Lower leg skin (tissue), 4 donors: ENCODE results near the gene GPC4. TPM values are rescaled to one million over a fixed set of nuclear protein-coding genes. Genes with fewer than 3 reads are reported as not detected.
"Not testable (repeated sequence)": the region's sequence is repeated elsewhere in the genome, so short reads cannot be mapped to it uniquely, and the experiment has no call there.

Experiments used
- DNase-seq, 2 donors: peaks; one replicate each; pipeline ENCODE4 v3.0.0-alpha.2; 2019; ENCODE audit warnings: low spot score in 2 of 2
- H3K4me3 ChIP-seq: fragments of 200-600 bp; sonication (generic); 2 replicates; pipeline ENCODE4 v1.5.1; 2017; ENCODE audit warnings: mild to moderate bottlenecking, low read depth; ENCODE audit not compliant: poor library complexity, severe bottlenecking
- POLR2A ChIP-seq, 2 donors: fragments of 450-650 bp; IDR thresholded peaks; one replicate each; pipeline ENCODE4 v1.6.1; 2016 to 2017; ENCODE audit warnings: antibody characterized with exemption in 2 of 2, mild to moderate bottlenecking in 1 of 2, moderate library complexity in 1 of 2
- WGBS, 2 donors: methylation state at CpG; one replicate each; pipeline ENCODE4 v1.1.5; 2018; 5-methylcytosine and 5-hydroxymethylcytosine counted together
- intact Hi-C: fragments of 100-400 bp; cut with DNase I; formaldehyde crosslinking; loops from one replicate; pipeline ENCODE4 v1.15.0; 2023; ENCODE audit warnings: low total_unique reads
- total RNA-seq, 4 donors: library from RNA; depleted of rRNA; stranded (reverse); fragments of >200 nt; gene quantifications; one replicate each; pipeline ENCODE4 v1.1.0, GENCODE V29; 2016
- TF ChIP-seq, protein P1 (sequence below), 3 donors: fragments of 450-650 bp; IDR thresholded peaks; one replicate each; pipeline ENCODE4 v1.5.1; 2016; ENCODE audit warnings: antibody characterized with exemption in 3 of 3, mild to moderate bottlenecking in 3 of 3, moderate library complexity in 2 of 3

The GPC4 gene
- total RNA-seq, 4 donors from 2014 or later: 2.7 to 7.2 (median 3.7) TPM

DNA sequence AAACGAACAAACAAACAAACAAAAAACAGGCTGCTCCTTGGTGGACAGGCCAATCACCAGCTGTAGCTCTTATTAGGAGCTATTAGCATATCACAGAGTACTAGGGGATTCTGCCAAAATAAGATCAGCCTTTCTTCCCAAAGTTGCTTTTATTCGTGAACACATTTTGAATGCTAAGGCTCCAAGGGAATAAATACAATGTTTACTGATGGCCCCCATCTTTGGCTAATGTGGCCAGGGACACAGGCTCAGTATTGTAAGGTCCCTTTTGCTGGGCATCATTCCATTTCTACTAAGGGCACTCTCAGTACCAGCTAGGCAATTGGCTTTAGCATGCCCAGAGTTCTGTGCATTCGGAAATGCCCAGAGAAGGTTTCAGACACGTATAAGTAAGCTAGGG is 84.3 kb downstream of the GPC4 start:
- intact Hi-C loops: no loop called here
- H3K4me3 ChIP-seq: no peak overlapping the region
- WGBS, 2 donors: 75 to 88% methylated on average over 3 to 4 of the region's 4 CpGs
- TF ChIP-seq, protein P1, sequence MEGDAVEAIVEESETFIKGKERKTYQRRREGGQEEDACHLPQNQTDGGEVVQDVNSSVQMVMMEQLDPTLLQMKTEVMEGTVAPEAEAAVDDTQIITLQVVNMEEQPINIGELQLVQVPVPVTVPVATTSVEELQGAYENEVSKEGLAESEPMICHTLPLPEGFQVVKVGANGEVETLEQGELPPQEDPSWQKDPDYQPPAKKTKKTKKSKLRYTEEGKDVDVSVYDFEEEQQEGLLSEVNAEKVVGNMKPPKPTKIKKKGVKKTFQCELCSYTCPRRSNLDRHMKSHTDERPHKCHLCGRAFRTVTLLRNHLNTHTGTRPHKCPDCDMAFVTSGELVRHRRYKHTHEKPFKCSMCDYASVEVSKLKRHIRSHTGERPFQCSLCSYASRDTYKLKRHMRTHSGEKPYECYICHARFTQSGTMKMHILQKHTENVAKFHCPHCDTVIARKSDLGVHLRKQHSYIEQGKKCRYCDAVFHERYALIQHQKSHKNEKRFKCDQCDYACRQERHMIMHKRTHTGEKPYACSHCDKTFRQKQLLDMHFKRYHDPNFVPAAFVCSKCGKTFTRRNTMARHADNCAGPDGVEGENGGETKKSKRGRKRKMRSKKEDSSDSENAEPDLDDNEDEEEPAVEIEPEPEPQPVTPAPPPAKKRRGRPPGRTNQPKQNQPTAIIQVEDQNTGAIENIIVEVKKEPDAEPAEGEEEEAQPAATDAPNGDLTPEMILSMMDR (IDR thresholded peaks at IDR 0.05): no peak
- TF ChIP-seq POLR2A (IDR thresholded peaks at IDR 0.05): no peak
- no peak for DNase-seq

GRCh38 chrX:133325422-133325821 is 89.9 kb downstream of the GPC4 start:
- no peak overlapping the region for H3K4me3 ChIP-seq
- intact Hi-C loops: no loop called here
- DNase-seq: no peak
- TF ChIP-seq, protein P1 (IDR thresholded peaks at IDR 0.05): no peak
- no peak for TF ChIP-seq POLR2A (IDR thresholded peaks at IDR 0.05)

DNA sequence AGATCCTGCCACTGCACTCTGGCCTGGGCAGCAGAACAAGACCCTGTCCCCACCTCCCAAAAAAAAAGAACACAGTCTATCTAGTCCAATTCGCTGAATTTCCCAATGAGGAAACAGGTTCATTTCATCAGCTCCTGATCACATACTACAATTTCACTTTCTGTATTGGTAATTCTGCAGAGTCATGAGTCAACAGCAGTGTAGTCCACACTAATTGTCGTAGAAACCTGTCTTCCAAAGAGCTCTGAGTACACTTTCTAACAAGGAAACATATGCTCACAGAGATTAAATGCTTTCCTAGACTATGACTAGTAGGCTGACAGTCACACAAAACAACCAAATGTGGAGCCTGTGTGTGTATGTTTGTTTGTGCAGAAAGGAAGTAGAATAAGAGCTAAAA is 91.9 kb downstream of the GPC4 start:
- no peak for DNase-seq
- no peak overlapping the region for H3K4me3 ChIP-seq
- intact Hi-C loops: no loop called here
- TF ChIP-seq, protein P1 (IDR thresholded peaks at IDR 0.05): no peak
- TF ChIP-seq POLR2A (IDR thresholded peaks at IDR 0.05): no peak
- WGBS, 2 donors: 53 to 81% methylated on average over 2 of the region's 2 CpGs

DNA sequence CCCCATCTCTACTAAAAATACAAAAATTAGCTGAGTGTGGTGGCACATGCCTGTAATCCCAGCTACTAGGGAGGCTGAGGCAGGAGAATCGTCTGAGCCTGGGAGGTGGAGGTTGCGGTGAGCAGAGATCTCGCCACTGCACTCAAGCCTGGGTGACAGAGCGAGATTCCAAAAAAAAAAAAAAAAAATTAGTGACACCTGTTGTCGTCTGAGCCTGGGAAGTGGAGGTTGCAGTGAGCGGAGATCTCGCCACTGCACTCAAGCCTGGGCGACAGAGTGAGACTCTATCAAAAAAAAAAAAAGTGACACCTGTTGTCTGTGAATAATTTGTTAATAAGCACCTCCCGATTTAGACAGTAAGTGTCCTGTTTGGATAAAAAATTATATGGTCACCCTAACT is 93.0 kb downstream of the GPC4 start:
- H3K4me3 ChIP-seq, DNase-seq, intact Hi-C loops: not testable (repeated sequence)
- 79 to 84% methylated on average over 9 of the region's 9 CpGs for WGBS, 2 donors

GRCh38 chrX:133321451-133321850 is 93.8 kb downstream of the GPC4 start:
- intact Hi-C loops: no loop called here
- WGBS, 2 donors: 62 to 86% methylated on average over 1 of the region's 1 CpG
- no peak for DNase-seq
- TF ChIP-seq POLR2A (IDR thresholded peaks at IDR 0.05): no peak
- TF ChIP-seq, protein P1 (IDR thresholded peaks at IDR 0.05): no peak
- H3K4me3 ChIP-seq: no peak overlapping the region

GRCh38 chrX:133314281-133314680 is 101.0 kb downstream of the GPC4 start:
- no peak for DNase-seq
- intact Hi-C loops: no loop called here
- TF ChIP-seq, protein P1 (IDR thresholded peaks at IDR 0.05): no peak
- no peak for TF ChIP-seq POLR2A (IDR thresholded peaks at IDR 0.05)
- H3K4me3 ChIP-seq: no peak overlapping the region
